Left renal cortex interstitium (tissue), 4 donors: ENCODE measurements around the gene TTN. TPM values are rescaled to one million over a fixed set of nuclear protein-coding genes. Genes with fewer than 3 reads are reported as not detected.
A peak's percentile ranks its signal among the peaks of the same experiment; 100 is the strongest.
"Not testable (repeated sequence)": the region's sequence is repeated elsewhere in the genome, so short reads cannot be mapped to it uniquely, and the experiment has no call there.

Source experiments
- DNase-seq, 4 donors: peaks; one replicate each; pipeline ENCODE4 v3.0.0-alpha.2; 2013; ENCODE audit warnings: low read depth in 4 of 4, low spot score in 2 of 4, missing footprints in 1 of 4
- polyA plus RNA-seq, 4 donors: library from polyadenylated mRNA; unstranded; fragments of 120-200 nt; gene quantifications; one replicate each; pipeline ENCODE4 v1.2.1, GENCODE V29; 2013; ENCODE audit not compliant: insufficient read length in 4 of 4

Gene TTN
- polyA plus RNA-seq, 4 donors, result 0.72 to 1.4 (median 1.0) TPM

GRCh38 chr2:178550352-178550751 is 256.9 kb downstream of the TTN start:
- no peak for DNase-seq

- DNase-seq, result no peak
Observed at GRCh38 chr2:178542569-178542968, 264.7 kb downstream of the TTN start.

GRCh38 chr2:178542161-178542560 is 265.1 kb downstream of the TTN start:
- no peak for DNase-seq

GRCh38 chr2:178536037-178536436 is 271.2 kb downstream of the TTN start:
- DNase-seq, result no peak

- no peak for DNase-seq
Observed at GRCh38 chr2:178531168-178531567, 276.1 kb downstream of the TTN start.

- no peak for DNase-seq
Observed at GRCh38 chr2:178530625-178531142, 276.5 kb downstream of the TTN start.

GRCh38 chr2:178530131-178530530 is 277.1 kb downstream of the TTN start:
- no peak for DNase-seq

- no peak for DNase-seq
Observed at GRCh38 chr2:178529194-178529593, 278.0 kb downstream of the TTN start.

GRCh38 chr2:178528647-178529046 is 278.6 kb downstream of the TTN start:
- no peak for DNase-seq

- no peak for DNase-seq
Observed at GRCh38 chr2:178527592-178527991, 279.6 kb downstream of the TTN start.

- DNase-seq, result no peak
Observed at GRCh38 chr2:178526256-178526655, 281.0 kb downstream of the TTN start.

GRCh38 chr2:178525460-178525859 is 281.8 kb downstream of the TTN start:
- not testable (repeated sequence) for DNase-seq

GRCh38 chr2:178525010-178525409 is 282.2 kb downstream of the TTN start:
- not testable (repeated sequence) for DNase-seq

GRCh38 chr2:178523596-178524134 is 283.6 kb downstream of the TTN start:
- no peak for DNase-seq

GRCh38 chr2:178522950-178523595 is 284.1 kb downstream of the TTN start:
- DNase-seq, result peak; percentile 50 to 84 (median 60)

GRCh38 chr2:178521304-178522150 is 285.7 kb downstream of the TTN start:
- no peak for DNase-seq

- no peak for DNase-seq
Observed at GRCh38 chr2:178517496-178517895, 289.7 kb downstream of the TTN start.

GRCh38 chr2:178514664-178515063 is 292.6 kb downstream of the TTN start:
- DNase-seq, result no peak

- DNase-seq, result no peak
Observed at GRCh38 chr2:178513876-178514275, 293.3 kb downstream of the TTN start.

- no peak for DNase-seq
Observed at GRCh38 chr2:178512484-178512883, 294.7 kb downstream of the TTN start.

GRCh38 chr2:178510384-178510783 is 296.8 kb downstream of the TTN start:
- DNase-seq, result no peak

GRCh38 chr2:178508646-178509045 is 298.6 kb downstream of the TTN start:
- DNase-seq, result no peak
